Effector CD4-positive, alpha-beta T cell (primary cell): ENCODE results near the gene DAB2IP.

Experiments
- DNase-seq: peaks from one replicate; pipeline ENCODE4 v3.0.0-alpha.2; 2020

The DAB2IP gene

DNA sequence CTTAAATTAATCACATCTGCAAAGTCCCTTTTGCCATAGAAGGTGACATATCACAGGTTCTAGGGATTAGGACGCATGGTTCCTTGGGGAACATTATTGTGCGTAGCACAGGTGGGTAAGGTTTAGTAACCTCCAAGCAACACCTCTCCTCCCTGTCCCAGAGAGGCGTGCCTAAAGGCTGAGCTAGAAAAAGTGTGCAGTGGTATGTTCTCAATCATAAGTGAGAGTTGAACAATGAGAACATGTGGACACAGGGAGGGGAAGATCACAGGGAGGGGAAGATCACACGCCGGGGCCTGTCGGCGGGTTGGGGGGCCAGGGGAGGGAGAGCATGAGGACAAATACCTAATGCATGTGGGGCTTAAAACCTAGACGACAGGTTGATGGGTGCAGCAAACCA lies 14.9 kb downstream of the DAB2IP start:
- DNase-seq: no peak

DNA sequence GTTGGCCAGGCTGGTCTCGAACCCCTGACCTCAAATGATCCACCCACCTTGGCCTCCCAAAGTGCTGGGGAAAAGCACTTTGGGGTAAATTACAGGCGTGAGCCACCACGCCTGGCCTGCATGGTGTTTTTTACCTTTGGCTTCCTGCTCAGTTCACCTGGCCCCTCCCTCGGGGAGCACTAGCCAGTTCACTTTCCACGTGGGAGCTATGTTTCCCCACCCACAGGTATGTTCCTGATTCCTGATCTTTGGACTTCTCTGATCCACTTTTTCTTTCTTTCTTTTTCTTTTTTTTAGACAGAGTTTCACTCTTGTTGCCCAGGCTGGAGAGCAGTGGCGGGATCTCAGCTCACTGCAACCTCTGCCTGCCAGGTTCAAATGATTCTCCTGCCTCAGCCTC lies 15.8 kb downstream of the DAB2IP start:
- DNase-seq: no peak

DNA sequence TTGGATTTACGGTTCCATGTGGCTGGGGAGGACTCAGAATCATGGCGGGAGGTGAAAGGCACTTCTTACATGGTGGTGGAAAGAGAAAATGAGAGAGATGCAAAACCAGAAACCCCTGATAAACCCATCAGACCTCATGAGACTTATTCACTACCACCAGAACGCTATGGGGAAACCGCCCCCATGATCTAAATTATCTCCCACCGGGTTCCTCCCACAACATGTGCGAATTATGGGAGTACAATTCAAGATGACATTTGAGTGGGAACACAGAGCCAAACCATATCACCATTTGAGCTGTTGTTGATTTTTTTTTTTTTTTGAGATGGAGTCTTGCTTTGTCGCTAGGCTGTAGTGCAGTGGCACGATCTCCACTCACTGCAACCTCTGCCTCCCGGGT lies 16.5 kb downstream of the DAB2IP start:
- no peak for DNase-seq

DNA sequence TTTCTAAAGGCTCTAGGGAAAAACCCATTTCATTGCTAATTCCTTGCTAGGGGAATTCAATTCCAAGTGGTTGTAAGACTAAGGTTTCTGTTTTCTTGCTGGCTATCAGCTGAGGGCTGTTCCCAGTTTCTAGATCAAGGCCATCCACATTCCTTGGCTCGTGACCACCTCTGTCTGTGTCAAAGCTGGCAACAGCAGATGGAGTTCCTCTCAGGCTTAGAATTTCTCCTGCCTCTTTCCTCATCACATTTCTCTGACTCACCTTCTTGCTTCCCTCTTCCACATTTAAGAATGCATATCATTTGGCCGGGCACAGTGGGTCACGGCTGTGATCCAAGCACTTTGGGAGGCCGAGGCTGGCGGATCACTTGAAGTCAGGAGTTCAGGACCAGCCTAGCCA lies 19.0 kb downstream of the DAB2IP start:
- no peak for DNase-seq

DNA sequence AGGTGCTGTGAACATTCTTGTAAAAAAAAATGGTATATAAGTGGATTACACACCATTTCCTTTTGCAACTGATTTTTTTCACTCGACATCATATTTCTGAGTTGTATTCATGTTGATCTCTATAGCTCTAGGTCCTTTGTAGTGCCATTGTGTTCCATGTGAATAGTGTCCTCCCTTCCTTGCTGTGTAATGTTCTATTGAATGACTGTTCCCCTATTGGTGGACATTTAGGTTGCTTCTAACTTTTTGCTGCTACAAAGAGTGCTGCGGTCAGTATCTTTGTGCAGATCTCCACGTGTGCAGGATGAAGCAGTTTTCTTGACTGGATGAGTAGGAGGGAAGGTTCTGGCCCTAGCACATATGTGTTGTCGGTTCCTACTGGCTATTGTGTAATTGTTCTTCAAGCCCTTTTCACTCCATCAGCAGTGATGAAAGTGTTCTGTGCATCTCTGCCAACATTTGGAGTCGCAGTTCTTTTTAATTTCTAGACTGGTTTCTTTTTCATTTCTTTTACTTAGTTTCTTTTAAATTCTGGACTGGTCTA lies 20.2 kb downstream of the DAB2IP start:
- no peak for DNase-seq

DNA sequence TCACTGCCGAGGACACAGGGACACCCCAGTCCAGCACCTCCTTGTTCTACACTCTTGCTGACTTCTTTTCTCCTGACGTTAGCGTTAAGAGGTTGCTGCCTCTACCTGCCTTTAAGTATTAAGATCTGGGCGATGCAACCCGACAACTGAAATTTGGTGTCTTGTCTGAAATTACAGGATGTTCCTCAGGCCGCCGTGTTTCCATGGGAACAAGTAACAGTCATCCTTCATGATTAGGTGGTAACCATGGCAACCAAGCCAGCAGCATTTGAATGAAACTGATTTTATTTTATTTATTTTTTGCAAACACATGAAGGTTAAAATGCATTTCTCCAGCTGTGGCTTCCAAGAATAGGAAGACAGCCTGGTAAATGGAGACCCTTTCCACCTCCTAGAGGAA lies 20.8 kb downstream of the DAB2IP start:
- DNase-seq: no peak

DNA sequence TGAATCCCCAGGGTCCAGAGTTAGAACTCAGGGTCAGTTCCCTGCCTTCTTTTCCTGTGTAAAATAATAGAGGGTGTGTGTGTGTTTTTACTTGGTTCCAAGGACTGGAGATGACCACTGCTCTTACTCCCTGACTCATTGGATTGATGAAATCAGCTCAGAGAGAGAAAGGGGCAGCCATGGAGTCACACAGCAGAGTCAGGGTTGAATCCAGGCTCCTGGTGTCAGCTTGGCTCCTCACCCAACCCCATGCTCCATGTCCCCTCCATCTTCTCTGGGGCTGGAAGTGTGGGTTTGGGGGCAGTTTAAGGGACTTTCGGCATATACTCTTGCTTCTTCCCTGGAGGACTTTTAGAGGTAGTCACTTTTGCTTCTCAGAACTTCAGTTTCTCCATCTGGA lies 21.6 kb downstream of the DAB2IP start:
- no peak for DNase-seq

DNA sequence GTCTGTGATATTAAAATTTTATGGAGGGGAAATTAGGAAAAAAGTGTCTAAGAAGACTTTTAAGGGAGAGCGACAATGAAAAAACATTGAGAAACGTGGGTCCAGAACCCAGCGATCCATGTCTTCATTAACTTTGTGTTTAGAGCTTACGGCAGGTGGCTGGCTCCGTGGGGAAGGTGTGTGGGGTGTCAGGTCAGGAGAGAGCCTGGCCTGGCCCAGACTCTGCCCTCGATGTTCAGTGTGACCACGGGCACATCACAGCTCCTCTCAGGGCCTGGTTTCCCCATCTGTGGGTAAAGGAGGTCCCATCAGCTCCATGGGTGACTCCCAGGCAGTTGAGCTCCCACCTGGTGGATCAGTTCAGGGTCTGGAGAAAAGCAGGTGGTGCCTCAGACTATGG lies 22.1 kb downstream of the DAB2IP start:
- DNase-seq: no peak

DNA sequence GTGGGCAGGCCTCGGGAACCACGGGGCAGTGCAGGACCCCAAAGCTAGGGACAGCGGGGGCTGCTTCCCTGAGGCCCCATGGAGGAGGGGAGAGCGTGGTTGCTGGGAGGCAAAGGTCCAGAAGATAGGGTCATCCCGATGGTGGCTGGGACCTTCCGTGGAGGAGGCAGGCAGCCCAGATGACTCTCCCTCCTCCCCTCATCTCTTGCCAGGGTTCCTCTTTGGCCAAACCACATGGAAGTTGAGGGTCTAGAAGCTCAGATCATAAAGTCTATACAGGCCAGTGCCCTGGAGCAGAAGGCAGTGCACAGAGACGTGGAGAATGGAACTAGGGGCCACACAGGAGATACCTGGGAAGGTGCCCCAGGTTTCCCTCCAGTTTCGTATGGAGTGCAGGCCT lies 22.6 kb downstream of the DAB2IP start:
- DNase-seq: no peak

DNA sequence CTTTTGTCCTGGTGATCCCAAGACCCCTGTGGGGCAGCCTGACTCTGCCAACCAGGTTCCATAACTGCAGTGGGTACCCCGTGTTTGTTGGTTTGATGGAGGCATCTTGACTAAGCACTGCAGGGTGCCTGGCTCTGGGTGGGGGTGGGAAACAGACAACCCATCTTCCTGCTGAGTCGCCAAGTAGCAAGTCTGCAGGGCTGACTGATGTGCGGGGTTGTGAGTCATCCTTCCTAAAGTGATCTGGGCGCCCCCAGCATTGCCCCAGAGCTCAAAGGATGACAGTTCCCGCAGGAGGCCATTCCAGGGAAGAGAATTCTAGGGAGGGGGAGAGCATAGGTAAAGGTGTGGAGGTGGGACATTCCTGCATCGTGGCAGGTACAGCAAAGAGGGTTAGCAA lies 23.5 kb downstream of the DAB2IP start:
- DNase-seq: no peak

DNA sequence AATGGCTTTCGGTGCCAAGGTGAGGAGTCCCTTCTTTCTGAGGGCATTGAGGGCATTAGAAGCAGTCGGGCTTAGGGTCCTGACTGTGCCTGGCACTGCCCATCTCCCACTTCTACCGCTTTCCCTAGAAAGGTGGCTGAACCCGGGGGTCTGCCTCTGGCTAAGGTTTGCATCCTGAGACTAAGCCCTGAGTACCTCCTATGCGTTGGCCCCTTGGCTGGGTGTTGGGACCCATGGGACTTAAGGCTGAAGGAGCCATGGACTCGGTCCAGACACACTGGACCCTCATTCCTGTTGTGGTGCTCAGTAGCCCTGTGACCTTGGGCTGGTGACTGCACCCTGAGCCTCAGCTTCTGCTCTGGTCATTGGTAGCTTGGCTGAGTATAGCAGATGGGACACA lies 23.9 kb downstream of the DAB2IP start:
- no peak for DNase-seq

DNA sequence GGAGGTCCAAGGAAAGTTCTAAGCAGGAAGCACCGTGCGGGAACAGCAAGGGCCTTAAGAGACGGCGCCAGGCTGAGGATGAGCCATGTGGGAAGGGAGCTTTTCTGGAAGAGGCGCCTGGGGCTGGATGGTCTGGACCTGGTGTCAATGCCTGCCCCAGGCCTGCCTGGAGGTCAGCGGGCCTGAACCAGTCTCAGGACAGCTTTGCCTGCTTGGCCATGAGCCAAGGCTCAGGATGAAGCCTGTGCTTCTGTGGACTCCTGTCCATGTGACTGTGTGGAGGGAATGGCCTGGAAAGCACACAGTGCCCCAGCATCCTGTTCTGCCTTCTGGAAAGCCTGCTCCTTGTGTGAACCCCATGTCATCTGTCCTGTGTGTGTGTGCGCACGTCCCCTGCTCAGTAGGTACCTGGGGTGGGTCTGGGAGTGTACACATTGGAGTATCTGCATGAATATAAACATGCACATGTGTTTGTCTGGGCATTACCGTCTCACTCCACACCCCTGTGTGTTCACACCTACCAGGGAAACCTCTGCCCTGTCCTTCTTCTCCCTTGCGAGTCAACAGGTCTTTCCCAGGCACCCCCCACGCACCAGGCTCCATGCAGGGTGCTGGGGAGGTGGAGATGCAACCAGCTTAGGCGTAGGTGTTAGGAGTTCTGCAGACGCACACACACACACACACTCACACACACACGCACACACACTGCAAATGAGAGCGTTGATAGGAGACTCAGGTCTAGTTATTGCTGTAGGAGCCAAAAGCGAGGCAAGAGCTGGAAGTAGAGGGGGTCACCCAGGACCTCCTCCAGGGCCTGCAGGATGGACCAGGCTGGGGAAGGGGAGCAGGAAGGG lies 24.8 kb downstream of the DAB2IP start:
- no peak for DNase-seq

DNA sequence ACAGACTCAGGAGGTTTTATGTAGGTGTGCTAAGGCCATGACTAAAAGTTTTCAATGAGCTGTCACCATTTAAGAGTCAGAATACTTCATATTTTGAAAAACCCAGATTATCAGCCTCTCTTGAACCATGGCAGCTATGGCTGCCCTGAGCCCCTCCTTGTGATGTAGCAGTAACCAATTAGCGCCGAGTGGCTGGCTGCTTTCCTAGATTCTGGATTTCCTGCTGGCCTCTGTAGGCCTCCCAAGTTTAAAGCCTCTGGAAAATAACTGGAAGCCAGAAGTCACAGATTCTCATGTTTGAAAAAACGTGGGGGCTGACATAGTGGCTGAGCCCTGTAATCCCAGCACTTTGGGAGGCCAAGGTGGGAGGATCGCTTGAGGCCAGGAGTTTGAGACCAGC lies 25.5 kb downstream of the DAB2IP start:
- no peak for DNase-seq

DNA sequence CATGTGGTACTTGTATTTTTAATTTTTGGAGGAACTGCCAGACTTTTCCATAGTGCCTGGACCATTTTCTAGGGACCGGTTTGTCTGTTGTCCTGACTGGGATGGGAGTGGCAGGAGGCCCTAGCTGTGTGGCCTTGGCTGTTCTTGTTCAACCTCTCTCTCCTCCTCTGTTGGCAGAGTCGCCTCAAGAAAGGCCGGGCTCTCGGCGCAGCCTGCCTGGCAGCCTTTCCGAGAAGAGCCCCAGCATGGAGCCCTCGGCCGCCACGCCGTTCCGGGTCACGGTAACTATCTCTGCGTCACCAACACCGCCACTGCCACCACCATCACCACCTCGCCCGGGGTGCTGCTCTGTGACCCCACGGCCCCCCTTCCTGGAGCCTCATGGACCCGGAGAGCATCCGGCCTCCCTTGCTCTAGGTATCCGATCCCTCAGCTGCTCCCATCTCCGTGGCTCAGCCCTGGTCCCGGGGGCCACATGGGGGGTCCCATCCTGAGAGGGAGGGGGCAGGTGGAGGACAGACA lies 27.1 kb downstream of the DAB2IP start:
- no peak for DNase-seq

DNA sequence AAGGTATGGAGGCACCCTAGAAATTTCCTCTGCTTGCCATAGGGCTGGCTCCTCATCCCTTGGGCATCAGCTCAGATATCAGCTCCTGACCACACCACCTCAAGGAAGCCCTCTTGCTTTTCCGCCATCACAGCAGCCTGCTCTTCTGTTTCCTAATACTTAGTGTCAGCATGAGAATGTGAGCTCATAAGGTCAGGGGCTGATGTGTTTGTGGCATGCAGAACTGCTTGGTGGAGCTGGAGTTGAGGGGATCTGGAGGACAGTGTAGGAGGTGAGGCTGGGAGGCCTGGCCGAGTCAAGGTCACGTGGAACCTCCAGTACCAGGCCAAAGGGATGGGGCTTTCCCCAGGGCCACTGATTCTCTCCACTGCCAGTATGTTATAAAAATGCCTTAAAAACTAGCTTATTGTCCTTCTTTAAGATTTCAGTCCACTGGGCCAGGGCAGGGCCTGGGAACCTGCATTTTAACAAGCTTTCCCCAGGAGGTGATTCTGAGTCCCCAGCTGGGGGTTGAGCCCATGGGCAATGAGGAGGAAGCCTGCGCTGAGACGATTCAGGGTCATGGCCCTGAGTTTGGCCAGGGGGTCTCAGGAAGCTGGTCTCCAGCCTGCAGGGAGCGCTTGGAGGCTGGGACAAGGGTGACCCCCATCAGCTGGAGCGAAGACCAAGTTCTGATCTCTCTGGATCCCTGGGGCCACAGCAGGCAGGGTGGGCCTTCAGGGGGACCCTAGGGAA lies 28.6 kb downstream of the DAB2IP start:
- DNase-seq: no peak

DNA sequence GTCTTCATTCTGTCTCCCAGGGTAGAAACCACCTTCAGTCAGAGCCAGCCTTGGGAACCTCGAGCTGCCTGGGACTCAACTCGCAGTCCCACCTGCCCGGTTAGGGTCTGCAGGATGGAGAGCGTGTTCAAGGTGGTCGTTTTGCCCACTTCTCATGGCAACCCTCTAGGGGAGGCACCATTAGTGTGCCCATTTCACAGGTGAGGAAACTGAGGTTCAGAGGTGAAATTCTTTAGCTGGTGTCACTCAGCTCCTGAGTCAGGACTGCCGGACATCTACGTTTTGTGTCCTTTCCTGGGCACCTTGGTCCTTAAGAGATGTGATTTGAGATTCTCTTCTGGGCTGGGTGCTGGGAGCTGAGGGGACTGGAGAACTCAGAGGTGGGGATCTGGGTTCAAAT lies 30.0 kb downstream of the DAB2IP start:
- no peak for DNase-seq

DNA sequence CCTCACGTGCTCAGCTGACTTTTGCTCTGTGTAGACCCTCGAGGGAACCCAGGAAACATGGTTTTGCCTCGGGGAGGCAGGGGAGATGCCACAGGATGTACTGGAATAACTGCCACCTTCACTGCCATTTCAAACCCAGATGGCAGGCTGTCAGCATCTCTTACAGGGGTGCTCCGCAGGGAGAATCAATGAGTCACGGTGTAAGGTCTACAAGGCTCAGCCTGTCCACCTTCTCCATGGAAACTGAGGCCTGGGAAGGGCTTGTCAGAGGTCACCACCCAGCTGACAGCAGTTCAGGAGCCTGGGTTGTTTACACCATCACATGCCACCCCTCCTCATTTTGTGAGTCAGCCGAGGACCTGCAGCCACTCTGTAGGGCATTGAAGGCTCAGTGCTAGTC lies 30.8 kb downstream of the DAB2IP start:
- no peak for DNase-seq

DNA sequence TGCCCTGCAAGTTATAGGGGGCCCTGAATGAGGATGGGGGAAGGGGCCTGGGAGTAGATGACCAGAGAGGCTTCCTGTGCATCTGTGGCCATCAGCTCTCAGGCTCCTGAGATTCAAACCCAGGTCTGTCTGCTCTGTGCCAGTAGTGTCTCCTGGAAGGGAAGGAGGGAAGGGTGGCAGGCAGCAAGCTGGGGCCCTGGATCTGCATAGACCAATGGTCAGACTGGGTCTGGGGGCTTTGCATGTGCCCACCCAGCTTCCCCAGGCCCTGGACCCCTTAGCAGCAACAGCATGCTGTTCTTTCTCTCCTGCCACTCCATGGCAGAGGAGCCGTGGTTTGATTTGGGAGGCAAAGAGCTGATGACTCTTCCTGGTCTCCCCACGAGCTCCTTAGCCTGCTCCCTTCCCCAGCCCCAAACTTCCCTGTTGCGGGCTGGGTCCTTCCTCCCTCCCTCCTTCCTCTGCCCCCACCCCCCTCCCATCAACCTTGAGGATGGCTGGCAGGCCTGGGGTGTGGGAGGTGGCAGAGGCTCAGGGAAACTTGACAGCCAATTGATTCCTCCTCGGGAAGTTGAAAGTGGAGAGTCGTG lies 31.6 kb downstream of the DAB2IP start:
- no peak for DNase-seq

DNA sequence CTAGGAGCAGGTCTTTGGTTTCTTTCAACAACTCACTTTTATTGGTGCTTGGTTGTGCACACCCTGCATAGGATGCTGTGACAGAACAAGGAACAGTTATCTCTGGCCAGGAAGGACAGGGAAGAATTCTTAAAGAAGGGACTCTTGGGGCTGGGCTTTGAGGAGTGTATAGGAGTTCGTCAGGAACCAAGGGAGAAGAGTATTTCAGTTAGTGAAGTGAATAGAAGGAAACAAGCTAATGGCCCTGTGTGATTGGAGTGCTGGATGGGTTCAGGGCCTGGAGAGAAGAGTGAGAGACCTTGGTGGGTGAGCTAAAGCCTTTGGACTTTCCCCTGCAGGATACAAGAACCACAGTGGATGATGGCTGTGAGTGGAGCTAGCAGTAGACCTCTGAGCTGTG lies 32.2 kb downstream of the DAB2IP start:
- DNase-seq: no peak

DNA sequence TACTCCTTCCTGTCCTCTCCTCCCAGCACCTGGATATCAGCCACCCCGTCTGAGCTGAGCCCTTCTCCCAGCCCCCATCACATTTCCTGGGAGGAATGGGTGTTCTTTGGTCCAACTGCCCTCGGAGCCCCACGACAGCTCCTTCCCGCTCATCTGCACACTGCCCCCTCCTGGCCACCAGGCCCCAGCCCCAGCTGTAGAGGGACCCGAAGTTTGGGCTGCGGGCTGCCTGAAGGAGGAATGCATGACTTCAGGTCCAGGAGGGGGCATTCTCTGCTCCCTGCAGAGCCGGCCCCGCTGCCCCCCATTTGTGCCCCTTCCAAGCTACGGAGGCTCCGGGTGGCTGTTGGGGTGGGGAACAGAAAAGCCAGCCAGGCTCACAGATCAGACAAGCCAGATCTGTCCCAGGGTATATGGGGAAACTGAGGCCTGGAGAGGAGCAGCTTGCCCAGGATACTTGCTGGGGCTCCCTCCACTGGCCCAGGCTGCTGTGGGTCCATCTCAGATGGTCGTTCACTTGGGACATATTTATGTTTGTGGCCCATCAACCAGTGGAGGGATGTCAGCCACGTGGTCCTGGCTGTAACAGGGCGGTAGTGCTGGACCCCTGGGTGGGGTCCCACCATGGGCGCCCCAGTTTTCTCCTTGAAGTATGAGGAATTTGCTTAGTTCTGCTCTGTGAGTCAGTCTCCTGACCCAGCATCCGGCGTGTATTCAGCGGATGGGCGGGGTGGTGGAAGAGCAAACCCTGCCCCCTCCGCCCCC lies 33.1 kb downstream of the DAB2IP start:
- no peak for DNase-seq

DNA sequence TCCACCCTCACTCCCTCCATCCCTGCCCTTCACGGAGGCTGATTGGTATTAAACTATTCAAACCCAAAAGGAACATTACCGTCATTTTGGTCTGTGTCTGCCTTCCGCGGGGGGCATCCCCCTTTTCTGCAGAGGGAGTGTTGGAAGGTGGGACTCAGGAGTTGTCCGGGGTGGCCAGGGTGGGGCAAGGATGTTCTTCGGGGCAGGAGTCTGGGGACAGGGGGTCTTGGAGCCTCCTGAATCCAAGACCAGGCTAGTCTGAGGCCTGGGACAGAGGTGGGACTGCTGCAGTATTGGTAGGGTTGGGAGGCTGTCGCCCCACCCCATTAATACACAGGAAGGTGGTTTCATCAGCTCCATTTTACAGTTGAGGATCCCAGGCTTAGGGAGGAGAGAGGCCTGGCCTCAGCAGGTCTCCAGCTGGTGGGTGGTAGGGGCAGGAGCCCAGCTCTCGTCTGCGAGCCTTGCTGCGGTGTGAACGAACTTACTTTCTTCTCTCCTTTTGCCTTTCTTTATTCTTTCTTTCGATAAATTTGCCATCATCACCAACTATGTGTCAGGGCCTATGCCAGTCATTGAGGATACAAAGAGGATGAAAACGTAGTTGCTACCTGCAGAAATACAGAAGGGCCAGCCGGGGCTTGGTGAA lies 33.8 kb downstream of the DAB2IP start:
- no peak for DNase-seq

DNA sequence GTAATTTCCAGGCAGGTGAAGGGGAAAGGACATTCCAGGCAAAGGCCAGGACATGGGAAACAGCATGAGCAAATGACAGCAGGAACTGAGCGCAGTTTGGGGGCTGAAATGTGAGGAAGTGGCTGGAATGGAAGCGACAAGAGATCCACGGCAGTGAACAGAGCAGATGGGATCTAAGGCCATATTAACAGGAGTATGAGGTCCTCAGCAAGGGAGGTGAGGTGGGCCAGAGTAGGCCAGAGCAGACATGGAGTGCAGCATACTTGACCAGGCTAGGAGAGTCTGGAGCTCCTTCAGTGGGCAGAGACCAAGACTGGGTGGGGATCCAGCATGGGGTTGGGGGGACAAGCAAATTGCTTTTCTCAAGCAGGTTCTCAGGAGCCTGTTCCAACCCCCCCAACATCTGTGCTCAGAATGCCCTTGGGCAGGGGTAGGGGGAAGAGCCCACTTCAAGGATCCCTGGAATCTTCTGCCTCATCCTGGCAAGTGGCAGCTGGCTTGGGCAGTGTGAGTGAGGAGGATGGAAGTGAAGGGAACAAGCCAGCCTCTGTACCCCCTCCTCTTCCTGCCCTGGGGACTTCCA lies 34.5 kb downstream of the DAB2IP start:
- no peak for DNase-seq
